Glutamatergic neuron (in vitro differentiated cells): Measurements from ENCODE around the gene GRID1. TPM values are rescaled to one million over a fixed set of nuclear protein-coding genes. Genes with fewer than 3 reads are reported as not detected.

ENCODE experiments used
- DNase-seq: peaks from one replicate; pipeline ENCODE4 v3.0.0; 2022
- H3K27ac Mint-ChIP-seq: one replicate; pipeline ENCODE4 v1.8.0; 2020; ENCODE audit warnings: mild to moderate bottlenecking, mixed read lengths, inconsistent platforms; ENCODE audit not compliant: unreplicated experiment
- H3K27me3 Mint-ChIP-seq: one replicate; pipeline ENCODE4 v1.8.0; 2020; ENCODE audit warnings: mild to moderate bottlenecking, moderate library complexity, mixed read lengths, inconsistent platforms; ENCODE audit not compliant: unreplicated experiment
- H3K36me3 Mint-ChIP-seq: one replicate; pipeline ENCODE4 v1.8.0; 2020; ENCODE audit warnings: mild to moderate bottlenecking, mixed read lengths, inconsistent platforms; ENCODE audit not compliant: unreplicated experiment
- H3K4me1 Mint-ChIP-seq: one replicate; pipeline ENCODE4 v1.8.0; 2020; ENCODE audit warnings: mild to moderate bottlenecking, low read depth, mixed read lengths, inconsistent platforms; ENCODE audit not compliant: unreplicated experiment
- H3K4me3 Mint-ChIP-seq: one replicate; pipeline ENCODE4 v1.8.0; 2020; ENCODE audit warnings: mild to moderate bottlenecking, mixed read lengths, inconsistent platforms; ENCODE audit not compliant: unreplicated experiment
- H3K9me3 Mint-ChIP-seq: one replicate; pipeline ENCODE4 v1.8.0; 2020; ENCODE audit warnings: mild to moderate bottlenecking, moderate library complexity, mixed read lengths, inconsistent platforms; ENCODE audit not compliant: unreplicated experiment
- CTCF ChIP-seq: fragments of 200-600 bp; sonication (generic); IDR thresholded peaks from one replicate; pipeline ENCODE4 v1.5.0; 2021; ENCODE audit not compliant: partially characterized antibody, unreplicated experiment
- total RNA-seq: library from RNA; stranded (reverse); fragmentation: NEBNext Ultra II Directional; extraction: Animal tissue kit (Norgen Biotek cat#: 25700); gene quantifications from one replicate; pipeline ENCODE4 v1.2.1, GENCODE V29; 2021; ENCODE audit not compliant: unreplicated experiment

Gene GRID1
- total RNA-seq, 1 donor from 2014 or later: 8.0 TPM

DNA sequence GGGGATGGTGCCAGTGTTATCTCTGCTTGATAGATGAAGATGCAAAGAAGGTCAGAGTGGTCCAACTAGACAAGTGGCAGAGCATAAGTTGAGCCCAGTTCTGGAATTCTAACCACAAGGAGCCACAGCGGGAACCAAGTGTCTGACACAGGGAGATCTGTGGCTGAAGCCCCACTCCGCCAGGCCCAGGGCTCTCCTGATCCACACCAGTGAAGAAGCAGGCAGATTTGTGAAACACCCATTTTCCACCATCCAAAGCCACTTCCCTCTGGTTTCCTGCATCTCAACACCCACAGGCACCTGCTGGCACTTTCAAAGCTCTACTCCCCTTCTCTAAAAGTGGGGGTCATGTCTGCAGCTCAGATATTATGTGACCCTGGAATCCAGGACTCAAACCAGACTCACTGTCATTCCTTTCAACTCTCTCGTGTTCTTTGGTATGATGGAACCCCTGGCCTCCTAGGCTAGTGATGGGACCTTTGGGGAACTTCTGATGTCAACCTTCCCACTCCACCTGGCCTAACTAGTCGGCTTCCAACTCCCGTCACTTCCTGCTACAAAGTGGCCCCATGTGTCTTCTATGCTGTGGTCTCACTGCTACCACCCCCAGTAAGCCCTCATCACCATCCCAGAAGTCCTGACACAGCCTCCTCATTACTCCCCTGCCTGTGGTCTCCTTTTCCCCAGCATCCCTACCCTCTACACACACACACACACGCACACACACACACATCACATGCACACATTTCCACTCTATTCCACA lies 177.6 kb downstream of the GRID1 start:
- H3K27me3 Mint-ChIP-seq: peaks cover 5% of the 10 kb centered on the region
- no peak for TF ChIP-seq CTCF
- H3K4me1 Mint-ChIP-seq: peaks cover 4% of the 10 kb centered on the region
- no peak overlapping the region for H3K4me3 Mint-ChIP-seq
- no peak for DNase-seq
- peaks cover 5% of the 10 kb centered on the region for H3K9me3 Mint-ChIP-seq
- H3K36me3 Mint-ChIP-seq: peaks cover 8% of the 10 kb centered on the region
- no peak overlapping the region for H3K27ac Mint-ChIP-seq

GRCh38 chr10:86188326-86188725 lies 178.3 kb downstream of the GRID1 start:
- Mint-ChIP-seq H3K27me3 (peaks cover 4% of the 10 kb centered on the region), H3K27ac (no peak overlapping the region), H3K4me3 (no peak overlapping the region), H3K9me3 (peaks cover 3% of the 10 kb centered on the region), H3K36me3 (peaks cover 8% of the 10 kb centered on the region), H3K4me1 (peaks cover 4% of the 10 kb centered on the region)
- no peak for TF ChIP-seq CTCF
- DNase-seq: no peak

- Mint-ChIP-seq H3K4me1 (peaks cover 4% of the 10 kb centered on the region), H3K4me3 (no peak overlapping the region), H3K27me3 (peaks cover 4% of the 10 kb centered on the region), H3K36me3 (peaks cover 8% of the 10 kb centered on the region), H3K9me3 (peaks cover 3% of the 10 kb centered on the region), H3K27ac (no peak overlapping the region)
- no peak for TF ChIP-seq CTCF
- no peak for DNase-seq
These were observed 178.9 kb downstream of the GRID1 start for GRCh38 chr10:86187499-86188239.

DNA sequence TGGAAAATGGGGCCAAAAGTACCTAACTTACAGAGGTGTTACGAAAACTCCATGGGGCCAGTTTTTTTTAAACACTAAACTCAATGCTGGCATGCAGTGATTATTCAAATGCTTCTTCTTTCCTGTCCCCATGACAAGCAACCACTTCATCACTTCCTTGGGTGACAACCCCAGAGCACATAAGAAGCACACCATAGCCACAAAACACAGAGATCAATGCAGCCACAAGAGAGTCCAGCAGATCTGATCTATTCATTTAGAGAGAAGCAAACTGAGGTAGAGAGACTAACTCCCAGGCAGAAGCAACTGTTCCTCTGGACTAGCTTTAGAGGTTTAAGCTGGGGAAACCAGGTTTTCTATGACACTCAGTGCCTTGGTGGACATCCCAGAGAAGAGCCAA lies 180.0 kb downstream of the GRID1 start:
- Mint-ChIP-seq H3K27ac (no peak overlapping the region), H3K27me3 (peaks cover 2% of the 10 kb centered on the region), H3K4me1 (peaks cover 4% of the 10 kb centered on the region), H3K36me3 (peaks cover 8% of the 10 kb centered on the region), H3K4me3 (no peak overlapping the region), H3K9me3 (peaks cover under 1% of the 10 kb centered on the region)
- TF ChIP-seq CTCF: no peak
- DNase-seq: no peak

- peaks cover 5% of the 10 kb centered on the region for H3K4me1 Mint-ChIP-seq
- no peak overlapping the region for H3K27ac Mint-ChIP-seq
- H3K4me3 Mint-ChIP-seq: no peak overlapping the region
- H3K27me3 Mint-ChIP-seq: peaks cover 4% of the 10 kb centered on the region
- no peak for DNase-seq
- no peaks in the 10 kb centered on the region for H3K9me3 Mint-ChIP-seq
- TF ChIP-seq CTCF: no peak
- H3K36me3 Mint-ChIP-seq: peaks cover 8% of the 10 kb centered on the region
These were observed 184.0 kb downstream of the GRID1 start for GRCh38 chr10:86182595-86182994.
